GM12891 (cell line): ENCODE results near the gene KIF13A.

Experiments
- POLR2A ChIP-seq: IDR thresholded peaks from 2 replicates; pipeline ENCODE4 v1.6.1; 2011; ENCODE audit warnings: low read depth, low read length, control low read depth
- POLR2AphosphoS5 ChIP-seq: IDR thresholded peaks from 2 replicates; pipeline ENCODE4 v1.6.1; 2011; ENCODE audit warnings: low read depth, low read length, control low read depth

DNA sequence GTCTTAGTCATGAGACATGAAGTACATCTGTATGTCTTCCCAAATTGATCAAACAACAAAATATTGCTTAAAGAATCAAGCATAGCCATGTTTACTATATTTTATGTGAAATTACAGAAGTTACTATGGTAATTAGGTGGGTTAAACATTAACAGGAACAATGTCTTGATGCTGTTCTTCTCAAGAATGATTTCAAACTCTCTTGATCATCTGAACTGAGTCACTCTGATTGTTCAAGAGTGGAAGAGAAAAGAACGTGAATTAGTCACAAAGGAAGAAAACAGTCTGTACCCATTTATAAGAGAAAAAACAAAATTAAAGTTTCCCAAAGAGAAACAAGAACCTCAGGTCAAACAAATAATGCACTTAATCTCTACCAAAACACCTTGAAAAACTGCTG is 218.6 kb downstream of the KIF13A start:
- no peak for TF ChIP-seq POLR2A
- no peak for TF ChIP-seq POLR2AphosphoS5
